HEK293 (cell line): ENCODE results near the gene NAGLU.

Experiments
- CTCF ChIA-PET: fragments of 350-600 bp; formaldehyde crosslinking; extraction: SDS; loops from one replicate; lab custom pipeline; 2021; ENCODE audit warnings: antibody characterized with exemption; lab: Yijun Ruan, JAX
- POLR2A ChIA-PET: fragments of 300-600 bp; formaldehyde crosslinking; extraction: SDS; loops from one replicate; lab custom pipeline; 2020; ENCODE audit warnings: antibody characterized with exemption, inconsistent platforms; lab: Yijun Ruan, JAX
- H3K27ac ChIP-seq: fragments of 200-500 bp; sonication (Bioruptor generic); 2 replicates; pipeline ENCODE4 v1.5.1; 2014; ENCODE audit warnings: low read depth, low read length, control low read depth, inconsistent platforms; ENCODE audit errors: extremely low read depth
- H3K36me3 ChIP-seq, 2 experiments: fragments of 200-500 bp in 1 of 2; sonication (Bioruptor generic) in 1 of 2; 1 replicate in 1 of 2; 2 replicates in 1 of 2; pipeline ENCODE4 v1.5.1; 2014 to 2017; ENCODE audit warnings: inconsistent platforms in 2 of 2, low read length in 2 of 2; ENCODE audit not compliant: control insufficient read depth in 2 of 2, insufficient read depth in 1 of 2
- H3K4me1 ChIP-seq: fragments of 200-500 bp; sonication (Bioruptor generic); 2 replicates; pipeline ENCODE4 v1.5.1; 2014; ENCODE audit warnings: mild to moderate bottlenecking, low read length, inconsistent platforms; ENCODE audit not compliant: control insufficient read depth, insufficient read depth
- H3K4me3 ChIP-seq: 2 replicates; pipeline ENCODE4 v1.5.1; 2011; ENCODE audit warnings: low read depth, mild to moderate bottlenecking, control low read depth, low read length, moderate library complexity
- H3K9me3 ChIP-seq: fragments of 200-500 bp; sonication (Bioruptor generic); 2 replicates; pipeline ENCODE4 v1.5.1; 2014; ENCODE audit warnings: low read depth, low read length, inconsistent platforms; ENCODE audit not compliant: control insufficient read depth, insufficient read depth
- IKZF3 ChIP-seq: fragments of 450-650 bp; IDR thresholded peaks from 2 replicates; pipeline ENCODE4 v1.5.0; 2018; ENCODE audit warnings: missing biosample characterization, mild to moderate bottlenecking, missing genetic modification characterization, moderate library complexity
- KLF10 ChIP-seq: fragments of 450-650 bp; IDR thresholded peaks from 2 replicates; pipeline ENCODE4 v1.5.1; 2018; ENCODE audit warnings: missing biosample characterization, mild to moderate bottlenecking, missing genetic modification characterization
- RBAK ChIP-seq: fragments of 450-650 bp; formaldehyde crosslinking; IDR thresholded peaks from 2 replicates; pipeline ENCODE4 v1.5.1; 2016; ENCODE audit warnings: missing biosample characterization, missing genetic modification characterization
- YY1 ChIP-seq: fragments of 450-650 bp; formaldehyde crosslinking; IDR thresholded peaks from 2 replicates; pipeline ENCODE4 v1.5.1; 2018; ENCODE audit warnings: missing biosample characterization, missing genetic modification characterization
- ZEB2 ChIP-seq: fragments of 450-650 bp; formaldehyde crosslinking; IDR thresholded peaks from 2 replicates; pipeline ENCODE4 v1.5.1; 2016; ENCODE audit warnings: missing biosample characterization, missing genetic modification characterization
- ZNF112 ChIP-seq: fragments of 450-650 bp; formaldehyde crosslinking; IDR thresholded peaks from 2 replicates; pipeline ENCODE4 v1.5.0; 2017; ENCODE audit warnings: missing biosample characterization, missing genetic modification characterization
- ZNF169 ChIP-seq: fragments of 450-650 bp; formaldehyde crosslinking; IDR thresholded peaks from 2 replicates; pipeline ENCODE4 v1.5.1; 2016; ENCODE audit warnings: missing biosample characterization, missing genetic modification characterization
- ZNF184 ChIP-seq: fragments of 450-650 bp; IDR thresholded peaks from 2 replicates; pipeline ENCODE4 v1.5.1; 2018; ENCODE audit warnings: missing biosample characterization, mild to moderate bottlenecking, missing genetic modification characterization
- ZNF19 ChIP-seq: fragments of 450-650 bp; formaldehyde crosslinking; IDR thresholded peaks from 2 replicates; pipeline ENCODE4; 2016; ENCODE audit warnings: missing biosample characterization, missing genetic modification characterization, low read depth
- ZNF202 ChIP-seq: fragments of 450-650 bp; formaldehyde crosslinking; IDR thresholded peaks from 2 replicates; pipeline ENCODE4 v1.5.1; 2016; ENCODE audit warnings: missing biosample characterization, missing genetic modification characterization, borderline replicate concordance
- ZNF433 ChIP-seq: fragments of 450-650 bp; formaldehyde crosslinking; IDR thresholded peaks from 2 replicates; pipeline ENCODE4 v1.5.1; 2016; ENCODE audit warnings: missing biosample characterization, missing genetic modification characterization, low read depth
- ZNF529 ChIP-seq: fragments of 450-650 bp; formaldehyde crosslinking; IDR thresholded peaks from 2 replicates; pipeline ENCODE4 v1.5.1; 2017; ENCODE audit warnings: missing genetic modification characterization, missing biosample characterization; ENCODE audit not compliant: insufficient replicate concordance
- ZNF549 ChIP-seq: fragments of 450-650 bp; IDR thresholded peaks from 2 replicates; pipeline ENCODE4 v1.5.1; 2018; ENCODE audit warnings: missing biosample characterization, missing genetic modification characterization, mild to moderate bottlenecking, inconsistent platforms, moderate library complexity
- ZNF555 ChIP-seq: fragments of 450-650 bp; formaldehyde crosslinking; conservative IDR thresholded peaks from 2 replicates; pipeline ENCODE4 v1.5.1; 2017; ENCODE audit warnings: missing biosample characterization, mild to moderate bottlenecking, missing genetic modification characterization, inconsistent platforms
- ZNF580 ChIP-seq: fragments of 450-650 bp; formaldehyde crosslinking; IDR thresholded peaks from 2 replicates; pipeline ENCODE4 v1.5.1; 2016; ENCODE audit warnings: missing biosample characterization, missing genetic modification characterization
- ZNF585B ChIP-seq: fragments of 450-650 bp; formaldehyde crosslinking; IDR thresholded peaks from 2 replicates; pipeline ENCODE4 v1.5.1; 2016; ENCODE audit warnings: missing biosample characterization, missing genetic modification characterization
- ZNF768 ChIP-seq: fragments of 450-650 bp; formaldehyde crosslinking; IDR thresholded peaks from 2 replicates; pipeline ENCODE4 v1.5.1; 2018; ENCODE audit warnings: missing biosample characterization, mild to moderate bottlenecking, missing genetic modification characterization
- ZSCAN16 ChIP-seq: fragments of 450-650 bp; formaldehyde crosslinking; IDR thresholded peaks from 2 replicates; pipeline ENCODE4 v1.5.1; 2016; ENCODE audit warnings: missing biosample characterization, missing genetic modification characterization
- TF ChIP-seq, protein P1 (sequence below): fragments of 450-650 bp; formaldehyde crosslinking; IDR thresholded peaks from 2 replicates; pipeline ENCODE4 v1.5.0; 2017; ENCODE audit warnings: missing biosample characterization, missing genetic modification characterization, borderline replicate concordance
- TF ChIP-seq, protein P2 (sequence below): fragments of 450-650 bp; formaldehyde crosslinking; IDR thresholded peaks from 2 replicates; pipeline ENCODE4 v1.5.1; 2016; ENCODE audit warnings: missing biosample characterization, missing genetic modification characterization

The NAGLU gene

DNA sequence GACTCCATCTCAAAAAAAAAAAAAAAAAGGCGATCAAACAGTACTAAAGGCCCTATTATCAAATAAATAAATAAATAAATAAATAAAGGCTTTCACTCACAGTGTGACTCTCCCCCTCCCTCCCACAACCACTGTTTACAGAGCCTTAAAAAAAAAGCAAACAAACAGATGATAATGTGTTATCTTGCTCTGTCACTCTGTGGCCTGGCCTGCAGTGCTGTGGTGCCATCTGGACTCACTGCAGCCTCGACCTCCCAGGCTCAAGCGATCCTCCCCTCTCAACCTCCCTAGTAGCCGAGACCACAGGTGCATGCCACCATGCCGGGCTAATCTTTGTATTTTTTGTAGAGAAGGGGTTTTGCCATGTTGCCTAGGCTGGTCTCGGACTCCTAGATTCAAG is 8.1 kb upstream of the NAGLU start:
- H3K9me3 ChIP-seq: no peaks in the 10 kb centered on the region
- H3K27ac ChIP-seq: no peak overlapping the region
- ChIA-PET CTCF (interaction anchor here (0.6 to 3.6 kb wide), 46 partner anchors 8 to 771 kb away, joined by 3 to 40 read pairs (median 4); partner anchors contain the start of genes CAVIN1, NAGLU and PSMC3IP), POLR2A (interaction anchor here (0.5 to 1.4 kb wide), 7 partner anchors 8 to 139 kb away, joined by 3 to 10 read pairs (median 3); partner anchors contain the start of genes CAVIN1 and NAGLU)
- peaks cover 0 to 2% of the 10 kb centered on the region in 2 experiments; a peak in 1 of 3 replicates for H3K36me3 ChIP-seq
- TF ChIP-seq ZNF433 (tag by site-specific recombination): no peak
- TF ChIP-seq ZSCAN16 (tag by site-specific recombination): peak; percentile 76
- TF ChIP-seq, protein P1, sequence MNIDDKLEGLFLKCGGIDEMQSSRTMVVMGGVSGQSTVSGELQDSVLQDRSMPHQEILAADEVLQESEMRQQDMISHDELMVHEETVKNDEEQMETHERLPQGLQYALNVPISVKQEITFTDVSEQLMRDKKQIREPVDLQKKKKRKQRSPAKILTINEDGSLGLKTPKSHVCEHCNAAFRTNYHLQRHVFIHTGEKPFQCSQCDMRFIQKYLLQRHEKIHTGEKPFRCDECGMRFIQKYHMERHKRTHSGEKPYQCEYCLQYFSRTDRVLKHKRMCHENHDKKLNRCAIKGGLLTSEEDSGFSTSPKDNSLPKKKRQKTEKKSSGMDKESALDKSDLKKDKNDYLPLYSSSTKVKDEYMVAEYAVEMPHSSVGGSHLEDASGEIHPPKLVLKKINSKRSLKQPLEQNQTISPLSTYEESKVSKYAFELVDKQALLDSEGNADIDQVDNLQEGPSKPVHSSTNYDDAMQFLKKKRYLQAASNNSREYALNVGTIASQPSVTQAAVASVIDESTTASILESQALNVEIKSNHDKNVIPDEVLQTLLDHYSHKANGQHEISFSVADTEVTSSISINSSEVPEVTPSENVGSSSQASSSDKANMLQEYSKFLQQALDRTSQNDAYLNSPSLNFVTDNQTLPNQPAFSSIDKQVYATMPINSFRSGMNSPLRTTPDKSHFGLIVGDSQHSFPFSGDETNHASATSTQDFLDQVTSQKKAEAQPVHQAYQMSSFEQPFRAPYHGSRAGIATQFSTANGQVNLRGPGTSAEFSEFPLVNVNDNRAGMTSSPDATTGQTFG: no peak
- TF ChIP-seq ZNF19 (tag by site-specific recombination): no peak
- TF ChIP-seq ZNF555 (tag by site-specific recombination): no peak
- H3K4me1 ChIP-seq: peaks cover 15% of the 10 kb centered on the region
- no peak overlapping the region for H3K4me3 ChIP-seq

DNA sequence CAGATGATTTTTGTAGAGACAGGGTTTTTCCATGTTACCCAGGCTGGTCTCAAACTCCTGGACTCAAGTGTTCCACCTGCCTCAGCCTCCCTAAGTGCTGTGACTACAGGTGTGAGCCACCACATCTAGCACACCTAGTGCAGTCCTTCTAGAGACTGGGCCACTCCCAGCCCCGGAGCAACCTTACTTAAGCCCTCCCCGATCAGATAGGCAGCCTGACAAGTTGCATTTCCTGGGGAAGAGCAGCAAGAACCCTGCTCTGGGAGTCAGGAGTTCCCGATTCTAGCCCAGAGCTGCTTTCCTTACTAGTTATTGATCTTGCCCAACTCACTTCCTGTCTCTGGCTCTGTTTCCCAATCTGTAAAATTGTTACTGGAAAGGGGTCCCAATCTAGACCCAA is 7.0 kb upstream of the NAGLU start:
- Histone ChIP-seq H3K27ac (no peak overlapping the region), H3K36me3 (no peaks in the 10 kb centered on the region), H3K4me1 (peaks cover 15% of the 10 kb centered on the region)
- POLR2A ChIA-PET: interaction anchor here (0.6 kb wide), 1 partner anchor 956 kb away, joined by 6 read pairs; no protein-coding TSS in a partner anchor
- CTCF ChIA-PET: interaction anchor here (0.7 to 3.4 kb wide), 6 partner anchors 9 to 206 kb away, joined by 3 to 22 read pairs (median 6); no protein-coding TSS in a partner anchor
- TF ChIP-seq ZEB2 (tag by site-specific recombination): no peak
- TF ChIP-seq IKZF3: no peak
- no peak for TF ChIP-seq ZNF169 (tag by site-specific recombination)
- TF ChIP-seq ZNF580: no peak
- TF ChIP-seq ZNF19 (tag by site-specific recombination): no peak
- TF ChIP-seq ZNF202 (tag by site-specific recombination): no peak
- TF ChIP-seq ZNF529 (tag by site-specific recombination): no peak
- no peak for TF ChIP-seq KLF10 (tag by site-specific recombination)
- no peak for TF ChIP-seq ZNF549 (tag by site-specific recombination)
- no peak for TF ChIP-seq ZNF585B (tag by site-specific recombination)
- TF ChIP-seq, protein P2, sequence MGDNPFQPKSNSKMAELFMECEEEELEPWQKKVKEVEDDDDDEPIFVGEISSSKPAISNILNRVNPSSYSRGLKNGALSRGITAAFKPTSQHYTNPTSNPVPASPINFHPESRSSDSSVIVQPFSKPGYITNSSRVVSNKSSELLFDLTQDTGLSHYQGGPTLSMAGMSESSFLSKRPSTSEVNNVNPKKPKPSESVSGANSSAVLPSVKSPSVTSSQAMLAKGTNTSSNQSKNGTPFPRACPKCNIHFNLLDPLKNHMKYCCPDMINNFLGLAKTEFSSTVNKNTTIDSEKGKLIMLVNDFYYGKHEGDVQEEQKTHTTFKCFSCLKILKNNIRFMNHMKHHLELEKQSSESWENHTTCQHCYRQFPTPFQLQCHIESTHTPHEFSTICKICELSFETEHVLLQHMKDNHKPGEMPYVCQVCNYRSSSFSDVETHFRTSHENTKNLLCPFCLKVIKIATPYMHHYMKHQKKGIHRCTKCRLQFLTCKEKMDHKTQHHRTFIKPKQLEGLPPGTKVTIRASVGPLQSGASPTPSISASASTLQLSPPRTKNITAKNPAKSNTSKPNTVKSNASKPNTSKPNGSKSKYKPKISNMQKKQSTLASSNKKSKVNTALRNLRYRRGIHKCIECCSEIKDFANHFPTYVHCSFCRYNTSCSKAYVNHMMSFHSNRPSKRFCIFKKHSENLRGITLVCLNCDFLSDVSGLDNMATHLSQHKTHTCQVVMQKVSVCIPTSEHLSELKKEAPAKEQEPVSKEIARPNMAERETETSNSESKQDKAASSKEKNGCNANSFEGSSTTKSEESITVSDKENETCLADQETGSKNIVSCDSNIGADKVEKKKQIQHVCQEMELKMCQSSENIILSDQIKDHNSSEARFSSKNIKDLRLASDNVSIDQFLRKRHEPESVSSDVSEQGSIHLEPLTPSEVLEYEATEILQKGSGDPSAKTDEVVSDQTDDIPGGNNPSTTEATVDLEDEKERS (tag by site-specific recombination): no peak
- no peak for TF ChIP-seq RBAK (tag by site-specific recombination)
- TF ChIP-seq ZNF768 (tag by site-specific recombination): no peak
- no peak for TF ChIP-seq ZNF184 (tag by site-specific recombination)
- TF ChIP-seq, protein P1: no peak
- no peak for TF ChIP-seq ZNF112
- TF ChIP-seq YY1 (tag by site-specific recombination): no peak
- TF ChIP-seq, all 188 proteins: peak for 0
- H3K9me3 ChIP-seq: no peaks in the 10 kb centered on the region
- no peak overlapping the region for H3K4me3 ChIP-seq
